SK-N-MC (cell line): ENCODE measurements around the gene ARL4D.

ENCODE experiments used
- FOXP2 ChIP-seq: optimal IDR thresholded peaks from 2 replicates; pipeline ENCODE3; 2011; ENCODE audit warnings: mild to moderate bottlenecking, moderate library complexity; ENCODE audit not compliant: insufficient read depth; ENCODE audit errors: extremely low read length, control extremely low read depth
- POLR2AphosphoS5 ChIP-seq: IDR thresholded peaks from 2 replicates; pipeline ENCODE4 v1.6.1; 2012; ENCODE audit warnings: mild to moderate bottlenecking, low read depth, low read length, borderline replicate concordance

DNA sequence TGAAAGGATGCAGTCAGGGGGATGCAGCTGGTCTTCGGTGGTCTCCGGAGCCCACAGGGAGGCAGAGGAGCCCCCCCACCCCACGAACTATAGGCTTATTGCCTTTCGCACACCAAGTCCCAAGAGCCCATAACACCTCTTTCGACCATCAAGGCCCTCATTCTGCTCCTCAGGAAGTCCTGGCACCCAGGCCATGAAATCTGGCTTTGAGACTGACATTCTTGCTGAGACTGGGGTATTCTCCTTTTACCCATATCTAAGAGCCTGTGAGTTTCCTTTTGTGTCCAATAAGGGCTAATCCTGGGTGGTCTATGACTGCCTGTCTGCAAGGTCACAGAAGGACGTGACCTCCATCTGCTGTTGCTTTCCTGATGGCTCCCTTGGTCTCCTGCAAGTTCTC lies 6.4 kb upstream of the ARL4D start:
- TF ChIP-seq POLR2AphosphoS5 (no peak), FOXP2 (no peak)
